HCT116 (cell line): ENCODE results near the gene RNF150. TPM values are rescaled to one million over a fixed set of nuclear protein-coding genes. Genes with fewer than 3 reads are reported as not detected.

Source experiments
- ATAC-seq: fragments of 200-7000 bp; cut with Tn5 transposase; 2 replicates; pipeline ENCODE4 v1.9.1; 2020; ENCODE audit warnings: mild to moderate bottlenecking, moderate library complexity
- BruUV-seq: library from RNA; stranded (reverse); fragments of 400-500 nt; replicated peaks from 2 replicates; lab custom pipeline; 2021; lab: Mats Ljungman, UMichigan
- CTCF ChIA-PET: fragments of 300-600 bp; sonication (Branson Sonifier 250); formaldehyde crosslinking; loops from one replicate; lab custom pipeline; 2021; ENCODE audit warnings: antibody characterized with exemption; lab: Charles Lee
- POLR2A ChIA-PET: fragments of 300-600, 350-600 bp; sonication (Branson Sonifier 250); formaldehyde crosslinking; loops from one replicate; lab custom pipeline; 2021; ENCODE audit warnings: antibody characterized with exemption; lab: Charles Lee
- RAD21 ChIA-PET, 2 experiments: fragments of 300-600 bp; sonication (Branson Sonifier 250); formaldehyde crosslinking; loops; one replicate each; lab custom pipeline; 2023; ENCODE audit warnings: low total read pairs in 2 of 2; ENCODE audit not compliant: uncharacterized antibody in 2 of 2, unreplicated experiment in 2 of 2, low non-redundant PET in 1 of 2; lab: Charles Lee
- DNase-seq: peaks from one replicate; pipeline ENCODE4 v3.0.0-alpha.2; 2010; ENCODE audit warnings: low read depth, low spot score
- H2AFZ ChIP-seq: fragments of 200-600 bp; shearing (Covaris generic), sonication (generic); 2 replicates; pipeline ENCODE4 v1.6.1; 2017; ENCODE audit warnings: low read depth, mixed run types, mixed read lengths, antibody characterized with exemption, low read length; ENCODE audit not compliant: poor library complexity, severe bottlenecking
- H3K27ac ChIP-seq: 2 replicates; pipeline ENCODE4 v1.5.1; 2012; ENCODE audit warnings: low read depth, low read length
- H3K27me3 ChIP-seq: fragments of 200-600 bp; sonication (generic); 2 replicates; pipeline ENCODE4 v1.6.1; 2016; ENCODE audit warnings: mixed run types, low read length, mixed read lengths; ENCODE audit not compliant: insufficient read depth
- H3K36me3 ChIP-seq, 2 experiments: fragments of 200-500 bp in 1 of 2; fragments of 200-600 bp in 1 of 2; sonication (Bioruptor generic) in 1 of 2; sonication (generic) in 1 of 2; 2 replicates each; pipeline versions ENCODE4 v1.5.1 to v1.6.1; 2014 to 2016; ENCODE audit warnings: low read length in 2 of 2, inconsistent platforms in 1 of 2, mixed read lengths in 1 of 2, mixed run types in 1 of 2; ENCODE audit not compliant: insufficient read depth in 2 of 2, control insufficient read depth in 1 of 2
- H3K4me1 ChIP-seq, 2 experiments: fragments of 200-600 bp in 1 of 2; sonication (generic) in 1 of 2; 2 replicates each; pipeline versions ENCODE4 v1.5.1 to v1.6.1; 2012 to 2017; ENCODE audit warnings: low read length in 2 of 2, inconsistent platforms in 1 of 2, mild to moderate bottlenecking in 1 of 2, mixed read lengths in 1 of 2, mixed run types in 1 of 2, moderate library complexity in 1 of 2; ENCODE audit not compliant: insufficient read depth in 2 of 2, control insufficient read depth in 1 of 2
- H3K4me2 ChIP-seq: fragments of 200-600 bp; sonication (generic); 2 replicates; pipeline ENCODE4 v1.6.1; 2017; ENCODE audit warnings: mixed run types, low read length, mixed read lengths
- H3K4me3 ChIP-seq, 2 experiments: fragments of 200-600 bp in 1 of 2; sonication (generic) in 1 of 2; replicated peaks in 1 of 2; 2 replicates each; pipeline ENCODE4 v1.5.1; 2011 to 2016; ENCODE audit warnings: low read length in 2 of 2, control low read depth in 1 of 2, low read depth in 1 of 2, mild to moderate bottlenecking in 1 of 2, mixed read lengths in 1 of 2, mixed run types in 1 of 2
- H3K79me2 ChIP-seq: fragments of 200-600 bp; sonication (generic); 2 replicates; pipeline ENCODE4 v1.6.1; 2017; ENCODE audit warnings: mild to moderate bottlenecking, mixed run types, low read length, moderate library complexity, mixed read lengths; ENCODE audit not compliant: insufficient read depth
- H3K9ac ChIP-seq: fragments of 200-600 bp; sonication (generic); 2 replicates; pipeline ENCODE4 v1.6.1; 2016; ENCODE audit warnings: low read length, mixed read lengths
- H3K9me2 ChIP-seq: fragments of 200-600 bp; sonication (generic), shearing (Covaris generic); 2 replicates; pipeline ENCODE4 v1.6.1; 2017; ENCODE audit warnings: mixed run types, mild to moderate bottlenecking, moderate library complexity; ENCODE audit not compliant: insufficient read depth
- H3K9me3 ChIP-seq, 2 experiments: fragments of 200-500 bp in 1 of 2; fragments of 200-600 bp in 1 of 2; sonication (Bioruptor generic) in 1 of 2; sonication (generic) in 1 of 2; 2 replicates each; pipeline ENCODE4 v1.6.1; 2014 to 2017; ENCODE audit warnings: low read length in 2 of 2, mixed read lengths in 2 of 2, inconsistent platforms in 1 of 2, low read depth in 1 of 2, mild to moderate bottlenecking in 1 of 2, mixed run types in 1 of 2, moderate library complexity in 1 of 2; ENCODE audit not compliant: control insufficient read depth in 1 of 2, insufficient read depth in 1 of 2
- H4K20me1 ChIP-seq: fragments of 200-600 bp; sonication (generic), shearing (Covaris generic); 2 replicates; pipeline ENCODE4 v1.6.1; 2017; ENCODE audit warnings: mixed run types, mild to moderate bottlenecking, moderate library complexity; ENCODE audit not compliant: insufficient read depth
- ATF3 ChIP-seq: IDR thresholded peaks from 2 replicates; pipeline ENCODE4 v1.6.1; 2012
- CBX3 ChIP-seq: IDR thresholded peaks from 2 replicates; pipeline ENCODE4 v1.6.1; 2012; ENCODE audit warnings: low read depth
- CEBPB ChIP-seq: IDR thresholded peaks from 2 replicates; pipeline ENCODE4 v1.6.1; 2012; ENCODE audit warnings: low read depth
- CTCF ChIP-seq, 3 experiments: fragments of 200-600 bp in 1 of 3; sonication (generic) in 1 of 3; IDR thresholded peaks in 2 of 3; conservative IDR thresholded peaks in 1 of 3; 2 replicates each; pipeline ENCODE4 v1.5.1; 2012 to 2017; ENCODE audit warnings: low read depth in 2 of 3, low read length in 2 of 3, antibody characterized with exemption in 1 of 3, borderline replicate concordance in 1 of 3, control low read depth in 1 of 3, mild to moderate bottlenecking in 1 of 3, mixed read lengths in 1 of 3, mixed run types in 1 of 3, moderate library complexity in 1 of 3; ENCODE audit not compliant: insufficient read depth in 1 of 3
- EGR1 ChIP-seq: IDR thresholded peaks from 2 replicates; pipeline ENCODE4 v1.6.1; 2012; ENCODE audit warnings: low read depth
- EZH2 ChIP-seq: fragments of 200-600 bp; sonication (generic); IDR thresholded peaks from 2 replicates; pipeline ENCODE4 v1.6.1; 2017; ENCODE audit warnings: antibody characterized with exemption, mixed run types
- FOSL1 ChIP-seq: IDR thresholded peaks from 2 replicates; pipeline ENCODE4 v1.6.1; 2012; ENCODE audit warnings: low read depth
- JUND ChIP-seq: IDR thresholded peaks from 2 replicates; pipeline ENCODE4 v1.6.1; 2012
- RAD21 ChIP-seq: IDR thresholded peaks from 2 replicates; pipeline ENCODE4 v1.6.1; 2012; ENCODE audit warnings: low read depth, mild to moderate bottlenecking
- REST ChIP-seq: IDR thresholded peaks from 2 replicates; pipeline ENCODE4 v1.6.1; 2012; ENCODE audit warnings: low read depth
- SIN3A ChIP-seq: IDR thresholded peaks from 2 replicates; pipeline ENCODE4 v1.6.1; 2012; ENCODE audit warnings: low read depth
- SP1 ChIP-seq: IDR thresholded peaks from 2 replicates; pipeline ENCODE4 v1.6.1; 2012; ENCODE audit warnings: low read depth
- SRF ChIP-seq: IDR thresholded peaks from 2 replicates; pipeline ENCODE4 v1.6.1; 2012; ENCODE audit warnings: low read depth
- TCF7L2 ChIP-seq: IDR thresholded peaks from 2 replicates; pipeline ENCODE4 v1.7.0; 2011; ENCODE audit warnings: borderline replicate concordance, inconsistent platforms; ENCODE audit not compliant: insufficient read depth, insufficient read length; ENCODE audit errors: extremely low read depth
- YY1 ChIP-seq: IDR thresholded peaks from 2 replicates; pipeline ENCODE4 v1.6.1; 2011; ENCODE audit warnings: low read length, low read depth, moderate library complexity, mild to moderate bottlenecking; ENCODE audit not compliant: insufficient replicate concordance; ENCODE audit errors: extremely low read depth
- ZBTB33 ChIP-seq: IDR thresholded peaks from 2 replicates; pipeline ENCODE4 v1.6.1; 2011; ENCODE audit warnings: mild to moderate bottlenecking, low read length, moderate library complexity; ENCODE audit not compliant: insufficient replicate concordance; ENCODE audit errors: extremely low read depth
- intact Hi-C: fragments of 100-400 bp; cut with micrococcal nuclease; formaldehyde crosslinking; loops from 2 replicates; pipeline ENCODE4 v1.10.0; 2022
- total RNA-seq: library from RNA; stranded (reverse); gene quantifications from one replicate; pipeline ENCODE4 v1.2.1, GENCODE V29; 2021; ENCODE audit not compliant: unreplicated experiment

Gene RNF150
- total RNA-seq, 1 experiment from 2014 or later, result 0.07 TPM

- Histone ChIP-seq H3K79me2 (no peaks in the 10 kb centered on the region), H3K4me2 (no peak overlapping the region), H3K9me3 (no peaks in the 10 kb centered on the region), H3K9ac (no peak overlapping the region), H3K36me3 (no peaks in the 10 kb centered on the region), H3K27me3 (no peaks in the 10 kb centered on the region), H3K4me3 (no peak overlapping the region), H3K4me1 (no peaks in the 10 kb centered on the region), H3K27ac (no peak overlapping the region), H4K20me1 (no peaks in the 10 kb centered on the region), H3K9me2 (no peaks in the 10 kb centered on the region), H2AFZ (no peak overlapping the region)
- BruUV-seq, result no TSS peak
- ChIA-PET CTCF (no interaction called here), RAD21 (no interaction called here), POLR2A (no interaction called here)
- no peak for DNase-seq
- no peak for TF ChIP-seq EZH2
- TF ChIP-seq ATF3, result no peak
- no peak for TF ChIP-seq TCF7L2
- no peak for TF ChIP-seq SIN3A
- no peak for TF ChIP-seq FOSL1
- TF ChIP-seq YY1, result no peak
- TF ChIP-seq JUND, result no peak
- TF ChIP-seq RAD21, result no peak
- TF ChIP-seq CBX3, result no peak
- TF ChIP-seq CEBPB, result no peak
- no peak for TF ChIP-seq ZBTB33
- no peak for TF ChIP-seq EGR1
- no peak for TF ChIP-seq REST
- TF ChIP-seq SRF, result no peak
- no peak for TF ChIP-seq SP1
- TF ChIP-seq CTCF (IDR thresholded peaks at IDR 0.05 in 2 of 3, conservative IDR thresholded peaks at IDR 0.05 in 1 of 3; ENCODE audit: borderline replicate concordance in 1 of 3, insufficient read depth in 1 of 3, low read depth in 2 of 3, low read length in 2 of 3), result no peak
- intact Hi-C loops, result no loop called here
- no peak for ATAC-seq
Measured at GRCh38 chr4:140955641-140956040, 177.6 kb downstream of the RNF150 start.
